GM19240 (cell line): ENCODE results near the gene GCGR.

Experiments used
- DNase-seq: peaks from one replicate; pipeline ENCODE4 v3.0.0; 2011; ENCODE audit warnings: low spot score; ENCODE audit not compliant: insufficient read length

GCGR gene

GRCh38 chr17:81803728-81804558, at the start of gene GCGR:
TSS of gene GCGR (plus strand) at chr17:81804150. CDS start at chr17:81809019, 4,869 bp downstream.
- no peak for DNase-seq

- DNase-seq: no peak
Measured at GRCh38 chr17:81792675-81793615, 11.0 kb upstream of the GCGR start.

GRCh38 chr17:81794074-81794476, 9.9 kb upstream of the GCGR start:
- DNase-seq: no peak

GRCh38 chr17:81794509-81794908, 9.4 kb upstream of the GCGR start:
- no peak for DNase-seq

- no peak for DNase-seq
Measured at GRCh38 chr17:81801327-81801726, 2.6 kb upstream of the GCGR start.

GRCh38 chr17:81802048-81802758, 1.7 kb upstream of the GCGR start:
- no peak for DNase-seq

GRCh38 chr17:81802856-81803643, 900 bp upstream of the GCGR start:
- DNase-seq: no peak

- DNase-seq: no peak
Measured at GRCh38 chr17:81804559-81805399, 829 bp downstream of the GCGR start.

- DNase-seq: no peak
Measured at GRCh38 chr17:81805707-81806460, 1.9 kb downstream of the GCGR start.

- no peak for DNase-seq
Measured at GRCh38 chr17:81806461-81807209, 2.7 kb downstream of the GCGR start.

- no peak for DNase-seq
Measured at GRCh38 chr17:81807210-81807719, 3.3 kb downstream of the GCGR start.

GRCh38 chr17:81807839-81808238, 3.9 kb downstream of the GCGR start:
- DNase-seq: no peak

GRCh38 chr17:81808778-81809555, 5.0 kb downstream of the GCGR start:
- DNase-seq: no peak

GRCh38 chr17:81809556-81809998, 5.6 kb downstream of the GCGR start:
- no peak for DNase-seq

- no peak for DNase-seq
Measured at GRCh38 chr17:81810476-81810875, 6.5 kb downstream of the GCGR start.

- no peak for DNase-seq
Measured at GRCh38 chr17:81810892-81811704, 7.1 kb downstream of the GCGR start.
